Calu3 (cell line): ENCODE measurements around the gene HHATL. TPM values are rescaled to one million over a fixed set of nuclear protein-coding genes. Genes with fewer than 3 reads are reported as not detected.

ENCODE experiments used
- BruUV-seq: library from RNA; stranded (reverse); fragments of 400-500 nt; replicated peaks from 2 replicates; lab custom pipeline; 2021; lab: Mats Ljungman, UMichigan
- CTCF ChIA-PET: fragments of 300-600 bp; sonication (Branson Sonifier 250); formaldehyde crosslinking; loops from one replicate; lab custom pipeline; 2022; ENCODE audit warnings: antibody characterized with exemption; lab: Charles Lee
- DNase-seq: peaks from one replicate; pipeline ENCODE4 v3.0.0; 2022
- H3K27ac Mint-ChIP-seq: one replicate; pipeline ENCODE4 v1.8.0; 2022; ENCODE audit warnings: mixed read lengths; ENCODE audit not compliant: unreplicated experiment
- H3K27me3 Mint-ChIP-seq: one replicate; pipeline ENCODE4 v1.8.0; 2022; ENCODE audit warnings: mixed read lengths; ENCODE audit not compliant: unreplicated experiment
- H3K36me3 Mint-ChIP-seq: one replicate; pipeline ENCODE4 v1.8.0; 2022; ENCODE audit warnings: mild to moderate bottlenecking, moderate library complexity, mixed read lengths; ENCODE audit not compliant: insufficient read depth, unreplicated experiment
- H3K4me1 Mint-ChIP-seq: one replicate; pipeline ENCODE4 v1.8.0; 2022; ENCODE audit warnings: mild to moderate bottlenecking, low read depth, mixed read lengths; ENCODE audit not compliant: unreplicated experiment
- H3K4me3 Mint-ChIP-seq: one replicate; pipeline ENCODE4 v1.8.0; 2022; ENCODE audit warnings: mild to moderate bottlenecking, low read depth, moderate library complexity, mixed read lengths; ENCODE audit not compliant: unreplicated experiment
- H3K9me3 Mint-ChIP-seq: one replicate; pipeline ENCODE4 v1.8.0; 2022; ENCODE audit warnings: low read depth, mixed read lengths; ENCODE audit not compliant: unreplicated experiment
- CTCF ChIP-seq: fragments of 200-600 bp; IDR thresholded peaks from one replicate; pipeline ENCODE4 v1.8.0; 2022; ENCODE audit warnings: antibody characterized with exemption; ENCODE audit not compliant: unreplicated experiment
- intact Hi-C: fragments of 100-400 bp; cut with micrococcal nuclease; formaldehyde crosslinking; loops from one replicate; pipeline ENCODE4 v1.10.0; 2022; ENCODE audit not compliant: unreplicated experiment
- total RNA-seq: library from RNA; stranded (reverse); gene quantifications from 2 replicates; pipeline ENCODE4 v1.2.3, GENCODE V29; 2022

Gene HHATL
- total RNA-seq, 1 experiment from 2014 or later = not detected

- Mint-ChIP-seq H3K27ac (no peak overlapping the region), H3K4me3 (no peak overlapping the region), H3K36me3 (no peaks in the 10 kb centered on the region), H3K9me3 (no peaks in the 10 kb centered on the region), H3K27me3 (peaks cover 25% of the 10 kb centered on the region), H3K4me1 (no peaks in the 10 kb centered on the region)
- no TSS peak for BruUV-seq
- CTCF ChIA-PET = interaction anchor here (0.7 kb wide), 1 partner anchor 55 kb away, joined by 3 read pairs; no protein-coding TSS in a partner anchor
- no peak for DNase-seq
- no peak for TF ChIP-seq CTCF
- intact Hi-C loops = no loop called here
These were observed 13.8 kb downstream of the HHATL start for GRCh38 chr3:42688487-42689420.

GRCh38 chr3:42688016-42688415 lies 14.6 kb downstream of the HHATL start:
- H3K36me3 Mint-ChIP-seq = no peaks in the 10 kb centered on the region
- DNase-seq = no peak
- no peak overlapping the region for H3K4me3 Mint-ChIP-seq
- H3K9me3 Mint-ChIP-seq = no peaks in the 10 kb centered on the region
- CTCF ChIA-PET = interaction anchor here (0.7 kb wide), 1 partner anchor 56 kb away, joined by 3 read pairs; no protein-coding TSS in a partner anchor
- BruUV-seq = no TSS peak
- H3K4me1 Mint-ChIP-seq = peaks cover 3% of the 10 kb centered on the region
- TF ChIP-seq CTCF = no peak
- H3K27ac Mint-ChIP-seq = no peak overlapping the region
- peaks cover 25% of the 10 kb centered on the region for H3K27me3 Mint-ChIP-seq
- intact Hi-C loops = no loop called here

- no TSS peak for BruUV-seq
- CTCF ChIA-PET = interaction anchor here (0.6 kb wide), 1 partner anchor 1846 kb away, joined by 3 read pairs; no protein-coding TSS in a partner anchor
These were observed 15.6 kb downstream of the HHATL start for GRCh38 chr3:42686832-42687650.

More at GRCh38 chr3:42686832-42687650, 15.6 kb downstream of the HHATL start:
- H3K4me3 Mint-ChIP-seq = no peak overlapping the region
- peaks cover 25% of the 10 kb centered on the region for H3K27me3 Mint-ChIP-seq
- no peak overlapping the region for H3K27ac Mint-ChIP-seq
- DNase-seq = no peak
- peaks cover 6% of the 10 kb centered on the region for H3K4me1 Mint-ChIP-seq
- intact Hi-C loops = no loop called here
- TF ChIP-seq CTCF = no peak
- no peaks in the 10 kb centered on the region for H3K36me3 Mint-ChIP-seq
- no peaks in the 10 kb centered on the region for H3K9me3 Mint-ChIP-seq
